Measurements from ENCODE around the gene SLC29A1. TPM values are rescaled to one million over a fixed set of nuclear protein-coding genes. Genes with fewer than 3 reads are reported as not detected.
A peak's percentile ranks its signal among the peaks of the same experiment; 100 is the strongest.

The SLC29A1 gene
- total and polyA plus RNA-seq, 2 donors (not counting 1 experiment from before 2014, with no cell fraction given) = 6.0 to 7.3 TPM

DNA sequence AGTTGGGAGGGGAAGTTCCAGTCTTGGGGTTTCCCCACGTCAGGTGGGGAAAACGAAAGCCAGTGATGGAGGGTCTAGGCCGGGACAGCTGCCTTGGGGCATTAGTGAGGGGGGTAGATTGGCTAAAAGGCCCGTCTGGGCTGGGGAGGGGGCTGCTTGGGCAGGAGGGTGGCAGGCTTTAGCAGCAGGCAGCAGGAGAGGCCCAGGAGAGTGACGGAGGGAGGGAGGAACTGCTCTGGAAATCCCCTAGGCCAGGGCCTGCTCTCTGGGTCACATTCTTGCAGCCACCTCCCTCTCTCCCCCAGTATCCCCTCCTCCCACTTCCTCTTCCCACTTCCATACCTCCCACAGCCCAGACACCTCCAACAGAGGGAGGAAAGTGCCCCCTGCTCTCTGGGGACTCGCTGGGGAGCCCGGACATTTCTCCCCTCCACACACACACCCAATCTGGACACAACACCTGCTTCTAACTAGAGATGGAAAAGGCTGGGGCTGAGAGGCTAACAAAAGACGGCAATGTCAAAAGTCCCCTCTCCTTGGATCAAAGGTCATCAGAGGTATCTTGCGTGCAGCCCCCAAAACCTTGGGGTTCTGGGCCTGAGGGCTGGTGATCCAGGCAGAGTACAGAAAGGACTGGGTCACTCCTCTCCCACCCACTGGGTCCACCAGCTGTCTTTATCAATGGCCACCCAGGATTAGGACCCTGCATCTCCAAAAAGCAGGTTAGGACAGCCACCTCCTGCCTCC lies 40.1 kb downstream of the SLC29A1 start:
- DNase-seq (peak; percentile 88), ATAC-seq (ENCODE audit: low read depth) (peak; percentile 6)
- Mint-ChIP-seq H3K4me1 (peaks cover 74% of the 10 kb centered on the region), H3K27me3 (no peaks in the 10 kb centered on the region), H3K4me3 (peak overlapping the region; percentile 100), H3K9me3 (ENCODE audit: insufficient read depth) (no peaks in the 10 kb centered on the region), H3K27ac (peak overlapping the region; percentile 100)
- Histone ChIP-seq H4K20me1 (ENCODE audit: control insufficient read depth, insufficient read depth, low read length, poor library complexity, severe bottlenecking) (peaks cover 27% of the 10 kb centered on the region), H3K4me2 (replicated peaks; ENCODE audit: low read depth, low read length, poor library complexity, severe bottlenecking) (peak overlapping the region; percentile 95), H3K9ac (ENCODE audit: low read length) (peak overlapping the region; percentile 93), H3K4me3 (ENCODE audit: control extremely low read depth in 1 of 5, extremely low read depth in 1 of 5, insufficient read depth in 1 of 5, low read depth in 2 of 5, low read length in 4 of 5) (peak overlapping the region; percentile 94 to 99 (median 98)), H3K36me3 (replicated peaks in 1 of 2; ENCODE audit: control extremely low read depth in 1 of 2, control insufficient read depth in 1 of 2, extremely low read depth in 1 of 2, insufficient read depth in 2 of 2, low read length in 1 of 2) (peaks cover 4 to 45% of the 10 kb centered on the region in 2 experiments), H2AFZ (ENCODE audit: insufficient read depth, low read depth, low read length, poor library complexity, severe bottlenecking) (no peak overlapping the region), H3K27me3 (replicated peaks in 1 of 4; ENCODE audit: control extremely low read depth in 1 of 4, control insufficient read depth in 3 of 4, insufficient read depth in 4 of 4, low read length in 3 of 4) (peaks cover 0 to under 1% (median 0%) of the 10 kb centered on the region in 4 experiments), H3K79me2 (ENCODE audit: control insufficient read depth, insufficient read depth, low read length) (peaks cover 53% of the 10 kb centered on the region), H3K4me1 (ENCODE audit: control insufficient read depth in 2 of 2, insufficient read depth in 2 of 2, low read length in 2 of 2) (peaks cover 57 to 72% of the 10 kb centered on the region in 2 donors), H3K9me3 (ENCODE audit: control extremely low read depth in 1 of 3, control insufficient read depth in 2 of 3, insufficient read depth in 1 of 3, low read length in 2 of 3) (no peaks in the 10 kb centered on the region), H3K27ac (ENCODE audit: low read length in 2 of 2) (peak overlapping the region; percentile 96 to 98)
- TF ChIP-seq, protein P1, sequence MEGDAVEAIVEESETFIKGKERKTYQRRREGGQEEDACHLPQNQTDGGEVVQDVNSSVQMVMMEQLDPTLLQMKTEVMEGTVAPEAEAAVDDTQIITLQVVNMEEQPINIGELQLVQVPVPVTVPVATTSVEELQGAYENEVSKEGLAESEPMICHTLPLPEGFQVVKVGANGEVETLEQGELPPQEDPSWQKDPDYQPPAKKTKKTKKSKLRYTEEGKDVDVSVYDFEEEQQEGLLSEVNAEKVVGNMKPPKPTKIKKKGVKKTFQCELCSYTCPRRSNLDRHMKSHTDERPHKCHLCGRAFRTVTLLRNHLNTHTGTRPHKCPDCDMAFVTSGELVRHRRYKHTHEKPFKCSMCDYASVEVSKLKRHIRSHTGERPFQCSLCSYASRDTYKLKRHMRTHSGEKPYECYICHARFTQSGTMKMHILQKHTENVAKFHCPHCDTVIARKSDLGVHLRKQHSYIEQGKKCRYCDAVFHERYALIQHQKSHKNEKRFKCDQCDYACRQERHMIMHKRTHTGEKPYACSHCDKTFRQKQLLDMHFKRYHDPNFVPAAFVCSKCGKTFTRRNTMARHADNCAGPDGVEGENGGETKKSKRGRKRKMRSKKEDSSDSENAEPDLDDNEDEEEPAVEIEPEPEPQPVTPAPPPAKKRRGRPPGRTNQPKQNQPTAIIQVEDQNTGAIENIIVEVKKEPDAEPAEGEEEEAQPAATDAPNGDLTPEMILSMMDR (IDR thresholded peaks at IDR 0.05) = no peak
- no peak for TF ChIP-seq EZH2 (IDR thresholded peaks at IDR 0.05; ENCODE audit: borderline replicate concordance, insufficient read depth, low read depth, low read length, poor library complexity, severe bottlenecking)
- POLR2A ChIA-PET = interaction anchor here (0.9 to 7.9 kb wide), 6 partner anchors 9 to 87 kb away, joined by 3 to 105 read pairs (median 8); partner anchors contain the start of gene HSP90AB1
- CTCF ChIA-PET = interaction anchor here (0.9 to 2.8 kb wide), 13 partner anchors 8 to 112 kb away, joined by 3 to 20 read pairs (median 7); partner anchors contain the start of genes HSP90AB1 and SLC29A1
- 3% methylated on average over 6 of the region's 9 CpGs for WGBS (ENCODE audit: insufficient coverage)
- intact Hi-C loops (cut with micrococcal nuclease) = loop anchor here (1.0 to 5.0 kb wide), 3 partner anchors 17 to 1091 kb away; partner anchors contain the start of genes MRPL14, SRF and TMEM63B
